ENCODE results near the gene MLIP.

DNA sequence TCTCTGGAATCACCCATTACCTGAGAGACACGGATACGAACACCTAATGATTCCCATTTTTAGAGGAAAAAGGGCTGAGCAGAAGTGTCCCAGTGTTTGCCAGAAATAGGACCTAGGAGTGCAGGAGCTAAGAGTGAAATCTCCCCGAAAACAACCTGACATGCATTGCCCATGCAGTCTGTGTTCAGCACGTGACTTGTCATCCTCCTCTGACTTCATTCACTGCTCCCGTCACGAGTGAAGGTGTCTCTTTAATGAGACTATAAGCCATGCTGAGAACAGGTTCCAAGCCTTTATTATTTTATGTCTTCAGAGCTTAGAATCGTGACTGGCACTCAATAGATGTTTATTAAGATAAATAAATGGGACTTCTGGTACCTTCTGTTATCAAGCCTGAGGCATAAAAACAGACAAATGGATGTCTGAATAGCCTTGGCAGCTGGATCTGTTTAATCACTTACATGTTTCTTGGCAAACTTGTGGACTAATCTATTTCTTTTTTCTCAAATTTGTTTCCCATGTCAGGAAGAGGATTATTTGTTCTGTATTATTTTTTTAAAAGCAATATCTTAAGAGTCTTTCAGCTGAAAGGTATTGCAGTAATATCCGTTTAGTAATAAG lies 3.7 kb upstream of the MLIP start:
- TF ChIP-seq POLR2A (IDR thresholded peaks at IDR 0.05), result no peak
- TF ChIP-seq, protein P1, sequence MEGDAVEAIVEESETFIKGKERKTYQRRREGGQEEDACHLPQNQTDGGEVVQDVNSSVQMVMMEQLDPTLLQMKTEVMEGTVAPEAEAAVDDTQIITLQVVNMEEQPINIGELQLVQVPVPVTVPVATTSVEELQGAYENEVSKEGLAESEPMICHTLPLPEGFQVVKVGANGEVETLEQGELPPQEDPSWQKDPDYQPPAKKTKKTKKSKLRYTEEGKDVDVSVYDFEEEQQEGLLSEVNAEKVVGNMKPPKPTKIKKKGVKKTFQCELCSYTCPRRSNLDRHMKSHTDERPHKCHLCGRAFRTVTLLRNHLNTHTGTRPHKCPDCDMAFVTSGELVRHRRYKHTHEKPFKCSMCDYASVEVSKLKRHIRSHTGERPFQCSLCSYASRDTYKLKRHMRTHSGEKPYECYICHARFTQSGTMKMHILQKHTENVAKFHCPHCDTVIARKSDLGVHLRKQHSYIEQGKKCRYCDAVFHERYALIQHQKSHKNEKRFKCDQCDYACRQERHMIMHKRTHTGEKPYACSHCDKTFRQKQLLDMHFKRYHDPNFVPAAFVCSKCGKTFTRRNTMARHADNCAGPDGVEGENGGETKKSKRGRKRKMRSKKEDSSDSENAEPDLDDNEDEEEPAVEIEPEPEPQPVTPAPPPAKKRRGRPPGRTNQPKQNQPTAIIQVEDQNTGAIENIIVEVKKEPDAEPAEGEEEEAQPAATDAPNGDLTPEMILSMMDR (IDR thresholded peaks at IDR 0.05), result no peak
